ENCODE results near the gene ACOT7. TPM values are rescaled to one million over a fixed set of nuclear protein-coding genes. Genes with fewer than 3 reads are reported as not detected.

The ACOT7 gene
- total RNA-seq, 4 donors from 2014 or later, result 3.7 to 13.4 (median 6.3) TPM

GRCh38 chr1:6247651-6248050 lies 145.9 kb downstream of the ACOT7 start:
- Histone ChIP-seq H3K27me3 (peaks cover 24% of the 10 kb centered on the region), H3K27ac (no peak overlapping the region), H3K4me1 (peaks cover 0 to 19% of the 10 kb centered on the region in 2 donors), H3K4me3 (replicated peaks in 1 of 3) (no peak overlapping the region), H3K36me3 (no peaks in the 10 kb centered on the region), H3K9me3 (no peaks in the 10 kb centered on the region)
- no peak for DNase-seq
- WGBS, 2 donors, result 68 to 79% methylated on average over 5 of the region's 5 CpGs
- intact Hi-C loops (cut with DNase I), result loop anchor here (2.0 to 5.0 kb wide), 2 partner anchors 95 to 160 kb away; no protein-coding TSS in a partner anchor
- TF ChIP-seq CTCF (IDR thresholded peaks at IDR 0.05) (no peak), POLR2A (IDR thresholded peaks at IDR 0.05) (no peak)

- Histone ChIP-seq H3K4me3 (replicated peaks in 1 of 3) (no peak overlapping the region), H3K27me3 (peaks cover 31% of the 10 kb centered on the region), H3K4me1 (peaks cover 0 to 28% of the 10 kb centered on the region in 2 donors), H3K9me3 (no peaks in the 10 kb centered on the region), H3K36me3 (no peaks in the 10 kb centered on the region), H3K27ac (no peak overlapping the region)
- TF ChIP-seq CTCF (IDR thresholded peaks at IDR 0.05) (peak; percentile 88 to 97 (median 94)), POLR2A (IDR thresholded peaks at IDR 0.05) (no peak)
- intact Hi-C loops (cut with DNase I), result loop anchor here (5.0 kb wide), 1 partner anchor 161 kb away; no protein-coding TSS in a partner anchor
- DNase-seq, result peak; percentile 70 to 76
- WGBS, 2 donors, result 8 to 12% methylated on average over 15 to 20 of the region's 30 CpGs
These were observed 146.8 kb downstream of the ACOT7 start for GRCh38 chr1:6246497-6247467.

GRCh38 chr1:6245869-6246496 lies 147.6 kb downstream of the ACOT7 start:
- H3K36me3 ChIP-seq, result no peaks in the 10 kb centered on the region
- H3K4me3 ChIP-seq (replicated peaks in 1 of 3), result no peak overlapping the region
- intact Hi-C loops (cut with DNase I), result loop anchor here (5.0 kb wide), 1 partner anchor 161 kb away; no protein-coding TSS in a partner anchor
- no peak overlapping the region for H3K27ac ChIP-seq
- TF ChIP-seq CTCF (IDR thresholded peaks at IDR 0.05), result no peak
- TF ChIP-seq POLR2A (IDR thresholded peaks at IDR 0.05), result no peak
- H3K27me3 ChIP-seq, result peaks cover 39% of the 10 kb centered on the region
- peaks cover 0 to 30% of the 10 kb centered on the region in 2 donors for H3K4me1 ChIP-seq
- no peaks in the 10 kb centered on the region for H3K9me3 ChIP-seq
- 0% methylated on average over 5 to 10 of the region's 49 CpGs for WGBS, 2 donors
- DNase-seq, result no peak

- H3K27ac ChIP-seq, result no peak overlapping the region
- no peaks in the 10 kb centered on the region for H3K36me3 ChIP-seq
- H3K9me3 ChIP-seq, result no peaks in the 10 kb centered on the region
- TF ChIP-seq CTCF (IDR thresholded peaks at IDR 0.05) (peak; percentile 36 to 95 (median 80)), POLR2A (IDR thresholded peaks at IDR 0.05) (no peak)
- DNase-seq, result peak; percentile 76 to 80
- no peak overlapping the region for H3K4me3 ChIP-seq (replicated peaks in 1 of 3)
- H3K4me1 ChIP-seq, result peaks cover 0 to 30% of the 10 kb centered on the region in 2 donors
- 0 to 1% methylated on average over 2 to 17 of the region's 79 CpGs for WGBS, 2 donors
- intact Hi-C loops (cut with DNase I), result loop anchor here (5.0 kb wide), 1 partner anchor 162 kb away; no protein-coding TSS in a partner anchor
- H3K27me3 ChIP-seq, result peaks cover 41% of the 10 kb centered on the region
These were observed 148.3 kb downstream of the ACOT7 start for GRCh38 chr1:6245086-6245868.
